DND-41 (cell line): ENCODE results near the gene ANKRD40.

Source experiments
- ATAC-seq: fragments of 200-7000 bp; cut with Tn5 transposase; 3 replicates; pipeline ENCODE4 v1.9.1; 2021; ENCODE audit warnings: low read depth; ENCODE audit not compliant: insufficient read depth
- DNase-seq: peaks from one replicate; pipeline ENCODE4 v3.0.0-alpha.2; 2020
- H2AFZ ChIP-seq: 2 replicates; pipeline ENCODE4 v1.6.0; 2012; ENCODE audit warnings: low read depth, low read length
- H3K27ac ChIP-seq: 2 replicates; pipeline ENCODE4 v1.5.1; 2012; ENCODE audit warnings: low read length, inconsistent platforms
- H3K27me3 ChIP-seq: fragments of 200-600 bp; sonication (generic); 2 replicates; pipeline ENCODE4 v1.6.0; 2012; ENCODE audit warnings: low read length, mild to moderate bottlenecking, inconsistent platforms; ENCODE audit not compliant: insufficient read depth, poor library complexity
- H3K36me3 ChIP-seq: 2 replicates; pipeline ENCODE4 v1.5.1; 2012; ENCODE audit warnings: low read length, inconsistent platforms; ENCODE audit not compliant: insufficient read depth
- H3K4me1 ChIP-seq: 2 replicates; pipeline ENCODE4 v1.5.1; 2012; ENCODE audit warnings: mild to moderate bottlenecking, low read length; ENCODE audit not compliant: insufficient read depth
- H3K4me2 ChIP-seq: 2 replicates; pipeline ENCODE4 v1.6.0; 2012; ENCODE audit warnings: mild to moderate bottlenecking, moderate library complexity, low read length, inconsistent platforms; ENCODE audit not compliant: insufficient read depth
- H3K4me3 ChIP-seq, 2 experiments: fragments of 200-600 bp in 1 of 2; shearing (Covaris generic) in 1 of 2; 2 replicates each; pipeline ENCODE4 v1.5.1; 2012 to 2016; ENCODE audit warnings: inconsistent platforms in 2 of 2, low read length in 2 of 2, mild to moderate bottlenecking in 2 of 2, low read depth in 1 of 2, moderate library complexity in 1 of 2
- H3K79me2 ChIP-seq: 2 replicates; pipeline ENCODE4 v1.6.0; 2012; ENCODE audit warnings: low read length, inconsistent platforms; ENCODE audit not compliant: insufficient read depth
- H3K9ac ChIP-seq: 2 replicates; pipeline ENCODE4 v1.6.0; 2012; ENCODE audit warnings: low read depth, mild to moderate bottlenecking, inconsistent platforms, low read length, moderate library complexity
- H3K9me3 ChIP-seq: 2 replicates; pipeline ENCODE4 v1.5.1; 2012; ENCODE audit warnings: low read length, moderate library complexity, mild to moderate bottlenecking, inconsistent platforms; ENCODE audit not compliant: insufficient read depth, severe bottlenecking
- H4K20me1 ChIP-seq: 2 replicates; pipeline ENCODE4 v1.6.0; 2012; ENCODE audit warnings: low read length; ENCODE audit not compliant: insufficient read depth
- EZH2 ChIP-seq: IDR thresholded peaks from 3 replicates; pipeline ENCODE4 v1.6.1; 2012; ENCODE audit warnings: borderline replicate concordance, low read depth, mild to moderate bottlenecking, moderate library complexity, low read length, inconsistent platforms; ENCODE audit not compliant: severe bottlenecking
- TF ChIP-seq, protein P1 (sequence below): IDR thresholded peaks from 2 replicates; pipeline ENCODE4 v1.5.1; 2012; ENCODE audit warnings: borderline replicate concordance, low read length, moderate library complexity, mild to moderate bottlenecking; ENCODE audit not compliant: poor library complexity, severe bottlenecking; ENCODE audit errors: extremely low read depth

The ANKRD40 gene

DNA sequence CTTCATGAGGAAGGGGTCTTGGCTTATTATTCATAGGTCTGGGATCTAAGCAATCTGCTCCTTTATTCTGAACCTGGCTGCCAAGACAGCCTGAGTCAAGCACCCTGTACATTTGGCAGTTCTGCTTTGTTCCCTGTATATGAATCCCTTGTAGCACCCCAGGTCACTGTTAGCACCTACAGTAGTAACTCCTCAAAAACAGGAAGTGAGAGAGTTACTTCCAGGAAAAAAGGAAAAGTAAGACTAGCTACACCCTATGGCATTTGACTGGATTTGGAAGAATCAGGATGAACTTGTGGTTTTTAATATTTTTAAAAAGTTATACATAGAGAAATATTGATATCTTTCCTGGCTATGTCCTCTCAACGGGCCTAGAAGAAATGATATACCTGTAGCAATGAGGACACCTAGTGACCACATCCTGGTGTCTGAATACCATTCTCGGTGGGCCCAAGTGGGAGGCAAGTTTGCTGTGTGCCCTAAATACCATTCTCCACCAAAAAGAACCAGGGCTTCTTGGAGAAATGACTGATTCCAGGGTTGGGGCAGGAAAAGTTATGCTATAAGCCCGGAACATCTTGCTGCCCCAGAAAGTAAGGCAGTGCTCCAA lies 9.9 kb downstream of the ANKRD40 start:
- Histone ChIP-seq H3K79me2 (peaks cover 22% of the 10 kb centered on the region), H3K4me2 (no peak overlapping the region), H3K9ac (no peak overlapping the region), H2AFZ (no peak overlapping the region), H3K36me3 (peaks cover 85% of the 10 kb centered on the region), H3K4me3 (no peak overlapping the region), H3K9me3 (no peaks in the 10 kb centered on the region), H3K27me3 (no peaks in the 10 kb centered on the region), H4K20me1 (peaks cover 15% of the 10 kb centered on the region; the same call in 1 of the 2 replicates), H3K27ac (no peak overlapping the region), H3K4me1 (peaks cover 2% of the 10 kb centered on the region; the same call in 1 of the 2 replicates)
- no peak for DNase-seq
- TF ChIP-seq, protein P1, sequence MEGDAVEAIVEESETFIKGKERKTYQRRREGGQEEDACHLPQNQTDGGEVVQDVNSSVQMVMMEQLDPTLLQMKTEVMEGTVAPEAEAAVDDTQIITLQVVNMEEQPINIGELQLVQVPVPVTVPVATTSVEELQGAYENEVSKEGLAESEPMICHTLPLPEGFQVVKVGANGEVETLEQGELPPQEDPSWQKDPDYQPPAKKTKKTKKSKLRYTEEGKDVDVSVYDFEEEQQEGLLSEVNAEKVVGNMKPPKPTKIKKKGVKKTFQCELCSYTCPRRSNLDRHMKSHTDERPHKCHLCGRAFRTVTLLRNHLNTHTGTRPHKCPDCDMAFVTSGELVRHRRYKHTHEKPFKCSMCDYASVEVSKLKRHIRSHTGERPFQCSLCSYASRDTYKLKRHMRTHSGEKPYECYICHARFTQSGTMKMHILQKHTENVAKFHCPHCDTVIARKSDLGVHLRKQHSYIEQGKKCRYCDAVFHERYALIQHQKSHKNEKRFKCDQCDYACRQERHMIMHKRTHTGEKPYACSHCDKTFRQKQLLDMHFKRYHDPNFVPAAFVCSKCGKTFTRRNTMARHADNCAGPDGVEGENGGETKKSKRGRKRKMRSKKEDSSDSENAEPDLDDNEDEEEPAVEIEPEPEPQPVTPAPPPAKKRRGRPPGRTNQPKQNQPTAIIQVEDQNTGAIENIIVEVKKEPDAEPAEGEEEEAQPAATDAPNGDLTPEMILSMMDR: no peak
- no peak for TF ChIP-seq EZH2
- ATAC-seq: no peak

DNA sequence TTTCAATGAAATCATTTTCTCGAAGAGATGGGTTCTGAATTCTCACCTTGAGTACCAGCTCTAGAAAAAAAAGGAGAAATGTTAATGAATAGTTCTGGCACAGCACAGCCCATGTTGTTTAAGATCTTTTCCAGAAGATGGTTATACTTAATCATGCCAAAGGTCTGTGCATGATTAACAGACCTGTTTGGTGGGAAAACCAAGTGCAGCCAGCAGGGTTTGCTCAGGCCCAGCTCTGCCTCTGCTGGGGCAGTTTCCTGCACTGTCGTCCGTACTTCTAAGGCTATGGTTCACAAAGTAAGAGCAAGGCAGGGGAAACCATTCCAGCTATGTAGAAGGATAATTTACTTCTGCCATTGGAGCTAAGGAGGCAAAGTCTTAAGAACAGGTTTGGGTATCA lies 10.7 kb downstream of the ANKRD40 start:
- H3K79me2 ChIP-seq: peaks cover 15% of the 10 kb centered on the region
- no peak overlapping the region for H3K27ac ChIP-seq
- H3K4me3 ChIP-seq: no peak overlapping the region
- TF ChIP-seq, protein P1: no peak
- no peak for TF ChIP-seq EZH2
- ATAC-seq (no peak), DNase-seq (no peak)
- H3K27me3 ChIP-seq: no peaks in the 10 kb centered on the region
- no peaks in the 10 kb centered on the region for H3K9me3 ChIP-seq
- H3K9ac ChIP-seq: no peak overlapping the region
- no peak overlapping the region for H3K4me2 ChIP-seq
- H3K36me3 ChIP-seq: peaks cover 86% of the 10 kb centered on the region
- H3K4me1 ChIP-seq: no peaks in the 10 kb centered on the region
- H4K20me1 ChIP-seq: peaks cover 11% of the 10 kb centered on the region; the same call in 1 of the 2 replicates
- no peak overlapping the region for H2AFZ ChIP-seq

DNA sequence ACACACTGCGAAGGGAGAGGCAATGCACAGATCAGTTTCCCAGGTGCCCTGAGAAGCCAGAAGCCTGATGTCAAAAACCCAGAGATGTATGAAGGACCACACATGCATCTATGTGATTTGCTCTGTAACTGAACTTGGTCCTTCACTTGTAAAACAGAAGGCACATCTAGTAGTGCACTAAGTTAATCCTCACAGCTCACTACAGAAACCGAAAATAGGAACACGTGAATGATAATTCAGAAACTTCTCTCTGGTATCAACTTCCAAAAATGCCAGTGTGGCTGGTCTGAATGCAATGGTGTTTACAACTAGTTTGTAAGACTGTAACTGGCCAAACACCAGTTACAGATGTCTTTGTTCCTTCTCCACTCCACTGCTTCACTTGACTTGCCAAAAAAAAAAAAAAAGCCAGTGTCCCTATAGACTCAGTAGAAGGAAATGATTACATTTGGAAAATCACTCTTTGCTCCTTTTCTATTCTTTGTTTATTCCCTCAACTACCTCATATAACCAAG lies 11.3 kb downstream of the ANKRD40 start:
- Histone ChIP-seq H3K4me2 (no peak overlapping the region), H3K4me3 (no peak overlapping the region), H3K4me1 (no peaks in the 10 kb centered on the region), H3K27me3 (no peaks in the 10 kb centered on the region), H3K9me3 (no peaks in the 10 kb centered on the region), H4K20me1 (peaks cover 11% of the 10 kb centered on the region; the same call in 1 of the 2 replicates), H3K27ac (no peak overlapping the region), H3K79me2 (peaks cover 9% of the 10 kb centered on the region), H2AFZ (no peak overlapping the region), H3K9ac (no peak overlapping the region), H3K36me3 (peaks cover 86% of the 10 kb centered on the region)
- ATAC-seq (no peak), DNase-seq (no peak)
- TF ChIP-seq, protein P1: no peak
- TF ChIP-seq EZH2: no peak
